Measurements from ENCODE around the gene MECP2.

GRCh38 chrX:154012336-154012991 is 85.1 kb downstream of the MECP2 start:
- TF ChIP-seq CTCF (IDR thresholded peaks at IDR 0.05) (no peak), POLR2A (IDR thresholded peaks at IDR 0.05) (no peak)

Measured in thyroid gland (tissue), 4 donors.